Measurements from ENCODE around the gene INPP5K. TPM values are rescaled to one million over a fixed set of nuclear protein-coding genes. Genes with fewer than 3 reads are reported as not detected.

INPP5K gene
- total and polyA plus RNA-seq, 2 experiments from 2014 or later = 36.1 to 42.3 TPM

DNA sequence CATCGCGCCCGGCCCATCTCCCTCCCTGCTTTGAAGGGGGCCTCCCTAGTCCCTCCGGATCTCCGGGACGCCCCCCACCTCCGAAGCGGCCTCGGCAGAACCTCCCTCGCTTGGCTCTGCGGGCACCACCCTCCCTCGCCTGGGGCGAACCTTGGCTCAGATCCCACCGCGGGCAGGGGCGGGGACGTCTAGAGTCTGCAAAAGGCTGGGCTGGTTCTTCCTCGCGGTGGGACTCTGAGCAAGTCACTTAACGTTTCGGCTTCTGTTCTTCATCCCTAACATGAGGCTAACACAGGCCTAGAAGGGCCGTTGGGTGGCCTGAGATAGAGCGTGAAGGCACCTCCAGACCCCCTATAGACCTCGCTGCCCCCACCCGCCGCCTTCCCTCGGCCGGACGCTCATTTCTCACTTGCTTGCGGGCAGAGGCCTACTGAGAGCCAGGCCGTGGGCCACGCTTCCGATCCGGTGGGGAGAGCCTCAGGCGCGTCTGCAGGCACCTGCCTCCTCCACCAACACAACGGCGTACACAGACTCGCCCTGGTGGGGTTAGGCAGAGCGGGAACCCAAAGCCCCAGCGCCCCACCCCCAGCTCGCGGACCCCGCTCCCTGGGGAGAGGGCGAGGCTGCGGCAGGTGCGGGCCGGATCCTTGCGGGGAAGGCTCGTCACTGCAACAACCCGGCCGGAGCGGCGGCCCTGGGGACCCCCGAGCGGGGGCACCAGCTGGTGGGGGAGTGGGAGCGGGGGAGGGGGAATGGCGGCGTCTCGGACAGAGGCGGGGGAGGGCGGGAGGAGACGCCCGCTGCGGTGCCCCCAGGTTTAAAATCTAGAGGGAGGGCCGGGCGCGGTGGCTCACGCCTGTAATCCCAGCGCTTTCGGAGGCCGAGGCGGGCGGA is 29.4 kb downstream of the INPP5K start:
- WGBS, 2 experiments (ENCODE audit: low coverage in 1 of 2, low lambda C conversion rate in 2 of 2, missing lambda C conversion rate in 2 of 2) = 13 to 14% methylated on average over 40 to 74 of the region's 74 CpGs
- Histone ChIP-seq H3K9me3 (ENCODE audit: low read depth) (no peaks in the 10 kb centered on the region), H3K36me3 (ENCODE audit: low read depth) (0 out of 2 replicates have a peak, but pooled peaks cover 7% of the 10 kb centered on the region), H3K9me2 (ENCODE audit: insufficient read depth) (no peaks in the 10 kb centered on the region), H3K27ac (peak overlapping the region; percentile 72), H3K79me2 (ENCODE audit: insufficient read depth) (peaks cover 56% of the 10 kb centered on the region), H3F3A (ENCODE audit: insufficient read depth) (peaks cover 30% of the 10 kb centered on the region), H2AFZ (no peak overlapping the region), H3K27me3 (replicated peaks; ENCODE audit: insufficient read depth) (no peaks in the 10 kb centered on the region), H3K4me2 (ENCODE audit: unreplicated experiment) (peak overlapping the region; percentile 71), H3K4me1 (ENCODE audit: insufficient read depth) (peaks cover 21% of the 10 kb centered on the region), H3K4me3 (peak overlapping the region; percentile 84; the same call in 1 of the 2 replicates), H4K20me1 (ENCODE audit: insufficient read depth) (no peaks in the 10 kb centered on the region), H3K9ac (peak overlapping the region; percentile 89)
- peak; percentile 82 for DNase-seq
- in situ Hi-C loops (cut with MboI) = no loop called here
- no peak for TF ChIP-seq EZH2phosphoT487 (IDR thresholded peaks at IDR 0.05; ENCODE audit: insufficient read depth, low read depth)
- TF ChIP-seq EZH2 (IDR thresholded peaks at IDR 0.05; ENCODE audit: insufficient read depth, poor library complexity, severe bottlenecking) = no peak

- H3K9me2 ChIP-seq (ENCODE audit: insufficient read depth) = no peaks in the 10 kb centered on the region
- no peak for TF ChIP-seq EZH2 (IDR thresholded peaks at IDR 0.05; ENCODE audit: insufficient read depth, poor library complexity, severe bottlenecking)
- TF ChIP-seq EZH2phosphoT487 (IDR thresholded peaks at IDR 0.05; ENCODE audit: insufficient read depth, low read depth) = no peak
- WGBS, 2 experiments (ENCODE audit: low coverage in 1 of 2, low lambda C conversion rate in 2 of 2, missing lambda C conversion rate in 2 of 2) = 2 to 3% methylated on average over 49 to 77 of the region's 127 CpGs
Observed at GRCh38 chr17:1485423-1486376, 30.7 kb downstream of the INPP5K start.

GRCh38 chr17:1484676-1485422 is 31.6 kb downstream of the INPP5K start:
- in situ Hi-C loops (cut with MboI) = no loop called here
- H3K9ac ChIP-seq = peak overlapping the region; percentile 89
- peaks cover 56% of the 10 kb centered on the region for H3K79me2 ChIP-seq (ENCODE audit: insufficient read depth)
- H3F3A ChIP-seq (ENCODE audit: insufficient read depth) = peaks cover 29% of the 10 kb centered on the region
- H2AFZ ChIP-seq = no peak overlapping the region
- no peaks in the 10 kb centered on the region for H3K27me3 ChIP-seq (replicated peaks; ENCODE audit: insufficient read depth)
- H3K9me2 ChIP-seq (ENCODE audit: insufficient read depth) = no peaks in the 10 kb centered on the region
- no peaks in the 10 kb centered on the region for H3K9me3 ChIP-seq (ENCODE audit: low read depth)
- peaks cover 12% of the 10 kb centered on the region; the same call in 1 of the 2 replicates for H3K4me1 ChIP-seq (ENCODE audit: insufficient read depth)
- H3K4me3 ChIP-seq = peak overlapping the region; percentile 84
- H4K20me1 ChIP-seq (ENCODE audit: insufficient read depth) = no peaks in the 10 kb centered on the region
- TF ChIP-seq EZH2phosphoT487 (IDR thresholded peaks at IDR 0.05; ENCODE audit: insufficient read depth, low read depth) (no peak), EZH2 (IDR thresholded peaks at IDR 0.05; ENCODE audit: insufficient read depth, poor library complexity, severe bottlenecking) (no peak)
- 0 out of 2 replicates have a peak, but pooled peaks cover 7% of the 10 kb centered on the region for H3K36me3 ChIP-seq (ENCODE audit: low read depth)
- peak; percentile 65 for DNase-seq
- peak overlapping the region; percentile 97 for H3K4me2 ChIP-seq (ENCODE audit: unreplicated experiment)
- peak overlapping the region; percentile 62 for H3K27ac ChIP-seq
- 2 to 8% methylated on average over 17 to 19 of the region's 19 CpGs for WGBS, 2 experiments (ENCODE audit: low coverage in 1 of 2, low lambda C conversion rate in 2 of 2, missing lambda C conversion rate in 2 of 2)

More at GRCh38 chr17:1485423-1486376, 30.7 kb downstream of the INPP5K start:
- Histone ChIP-seq H3K9ac (peak overlapping the region; percentile 89), H3K4me2 (ENCODE audit: unreplicated experiment) (peak overlapping the region; percentile 97), H3K27me3 (replicated peaks; ENCODE audit: insufficient read depth) (no peaks in the 10 kb centered on the region), H3F3A (ENCODE audit: insufficient read depth) (peaks cover 33% of the 10 kb centered on the region), H3K4me3 (peak overlapping the region; percentile 84), H3K4me1 (ENCODE audit: insufficient read depth) (peaks cover 18% of the 10 kb centered on the region), H3K9me3 (ENCODE audit: low read depth) (no peaks in the 10 kb centered on the region), H3K27ac (peak overlapping the region; percentile 72), H4K20me1 (ENCODE audit: insufficient read depth) (no peaks in the 10 kb centered on the region), H2AFZ (peak overlapping the region; percentile 29; the same call in 1 of the 2 replicates), H3K79me2 (ENCODE audit: insufficient read depth) (peaks cover 64% of the 10 kb centered on the region), H3K36me3 (ENCODE audit: low read depth) (0 out of 2 replicates have a peak, but pooled peaks cover 7% of the 10 kb centered on the region)
- DNase-seq = peak; percentile 86
- in situ Hi-C loops (cut with MboI) = no loop called here

Data from GM23248 (cell line).